ENCODE data around the gene PLA2R1. TPM values are rescaled to one million over a fixed set of nuclear protein-coding genes. Genes with fewer than 3 reads are reported as not detected.
A peak's percentile ranks its signal among the peaks of the same experiment; 100 is the strongest.

The PLA2R1 gene
- total RNA-seq, 1 donor from 2014 or later: 9.3 TPM

DNA sequence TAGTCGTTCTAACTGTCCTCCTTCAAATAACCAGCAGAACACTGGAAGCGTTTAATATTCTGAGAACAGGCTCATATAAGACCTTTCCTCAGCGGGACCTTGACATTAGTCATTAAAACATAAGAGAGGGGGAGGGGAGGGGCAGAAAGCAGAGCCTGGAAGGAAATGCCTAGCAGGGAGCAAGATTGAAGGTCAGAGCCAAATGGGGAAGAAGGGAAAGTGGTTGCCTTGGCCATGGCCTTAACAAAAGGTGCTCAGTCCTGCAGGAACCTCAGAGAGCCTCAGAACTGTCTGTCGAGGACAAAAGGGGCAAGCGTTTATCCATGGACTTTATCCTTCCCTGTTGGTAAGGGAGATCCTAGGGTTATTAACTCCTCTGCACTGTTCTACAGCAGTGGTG is 856 bp upstream of the PLA2R1 start:
- Histone ChIP-seq H3K9me3 (no peaks in the 10 kb centered on the region), H3K4me3 (peak overlapping the region; percentile 66 to 90), H3K4me1 (peaks cover 0 to 19% of the 10 kb centered on the region in 2 donors), H3K27me3 (no peaks in the 10 kb centered on the region), H3K27ac (peak overlapping the region; percentile 65), H3K36me3 (no peaks in the 10 kb centered on the region)
- TF ChIP-seq, protein P1, sequence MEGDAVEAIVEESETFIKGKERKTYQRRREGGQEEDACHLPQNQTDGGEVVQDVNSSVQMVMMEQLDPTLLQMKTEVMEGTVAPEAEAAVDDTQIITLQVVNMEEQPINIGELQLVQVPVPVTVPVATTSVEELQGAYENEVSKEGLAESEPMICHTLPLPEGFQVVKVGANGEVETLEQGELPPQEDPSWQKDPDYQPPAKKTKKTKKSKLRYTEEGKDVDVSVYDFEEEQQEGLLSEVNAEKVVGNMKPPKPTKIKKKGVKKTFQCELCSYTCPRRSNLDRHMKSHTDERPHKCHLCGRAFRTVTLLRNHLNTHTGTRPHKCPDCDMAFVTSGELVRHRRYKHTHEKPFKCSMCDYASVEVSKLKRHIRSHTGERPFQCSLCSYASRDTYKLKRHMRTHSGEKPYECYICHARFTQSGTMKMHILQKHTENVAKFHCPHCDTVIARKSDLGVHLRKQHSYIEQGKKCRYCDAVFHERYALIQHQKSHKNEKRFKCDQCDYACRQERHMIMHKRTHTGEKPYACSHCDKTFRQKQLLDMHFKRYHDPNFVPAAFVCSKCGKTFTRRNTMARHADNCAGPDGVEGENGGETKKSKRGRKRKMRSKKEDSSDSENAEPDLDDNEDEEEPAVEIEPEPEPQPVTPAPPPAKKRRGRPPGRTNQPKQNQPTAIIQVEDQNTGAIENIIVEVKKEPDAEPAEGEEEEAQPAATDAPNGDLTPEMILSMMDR (IDR thresholded peaks at IDR 0.05): no peak
- no peak for DNase-seq (ENCODE audit: low spot score in 2 of 2)
- intact Hi-C loops (cut with DNase I): no loop called here

DNA sequence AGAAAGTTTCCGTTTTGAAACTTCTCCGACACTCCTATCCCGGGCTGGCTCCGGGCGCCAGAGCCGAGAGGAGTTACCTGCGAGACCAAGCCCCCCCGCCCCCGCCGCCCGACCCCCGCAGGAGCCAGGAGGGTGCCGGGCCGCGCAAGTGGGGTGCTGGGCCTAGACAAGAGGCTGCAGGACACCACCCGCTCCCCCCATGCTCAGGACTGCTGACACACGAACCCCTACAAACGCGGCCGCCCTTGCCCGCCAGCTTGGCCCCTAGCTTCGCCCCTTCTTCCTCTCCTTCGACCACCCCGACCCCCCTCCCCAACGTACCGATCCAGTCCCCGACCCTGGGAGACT is 497 bp downstream of the PLA2R1 start:
- Histone ChIP-seq H3K4me1 (peaks cover 0 to 19% of the 10 kb centered on the region in 2 donors), H3K9me3 (no peaks in the 10 kb centered on the region), H3K27ac (peak overlapping the region; percentile 65), H3K36me3 (no peaks in the 10 kb centered on the region), H3K27me3 (no peaks in the 10 kb centered on the region), H3K4me3 (peak overlapping the region; percentile 66 to 90)
- TF ChIP-seq, protein P1 (IDR thresholded peaks at IDR 0.05): no peak
- intact Hi-C loops (cut with DNase I): no loop called here
- no peak for DNase-seq (ENCODE audit: low spot score in 2 of 2)

DNA sequence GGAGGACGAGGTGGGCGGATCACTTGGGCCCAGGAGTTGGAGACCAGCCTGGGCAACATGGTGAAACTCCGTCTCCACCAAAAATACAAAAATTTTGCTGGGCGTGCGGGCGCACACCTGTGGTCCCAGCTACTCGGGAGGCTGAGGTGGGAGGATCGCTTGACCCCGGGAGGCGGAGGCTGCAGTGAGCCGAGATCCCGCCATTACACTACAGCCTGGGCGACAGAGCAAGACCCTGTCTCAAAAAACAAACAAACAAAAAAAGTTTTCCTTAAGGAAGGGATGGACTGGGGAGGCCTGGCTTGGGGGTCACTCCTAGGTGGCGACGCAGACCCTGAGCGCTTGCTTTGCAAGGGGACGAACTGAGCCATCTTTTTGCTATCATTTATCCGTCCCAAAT is 882 bp downstream of the PLA2R1 start:
- TF ChIP-seq, protein P1 (IDR thresholded peaks at IDR 0.05): no peak
- Histone ChIP-seq H3K9me3 (no peaks in the 10 kb centered on the region), H3K4me1 (peaks cover 0 to 19% of the 10 kb centered on the region in 2 donors), H3K27ac (peak overlapping the region in 1 of 2 donors; percentile 65), H3K4me3 (peak overlapping the region; percentile 66 to 90), H3K27me3 (no peaks in the 10 kb centered on the region), H3K36me3 (no peaks in the 10 kb centered on the region)
- DNase-seq (ENCODE audit: low spot score in 2 of 2): no peak
- intact Hi-C loops (cut with DNase I): no loop called here

DNA sequence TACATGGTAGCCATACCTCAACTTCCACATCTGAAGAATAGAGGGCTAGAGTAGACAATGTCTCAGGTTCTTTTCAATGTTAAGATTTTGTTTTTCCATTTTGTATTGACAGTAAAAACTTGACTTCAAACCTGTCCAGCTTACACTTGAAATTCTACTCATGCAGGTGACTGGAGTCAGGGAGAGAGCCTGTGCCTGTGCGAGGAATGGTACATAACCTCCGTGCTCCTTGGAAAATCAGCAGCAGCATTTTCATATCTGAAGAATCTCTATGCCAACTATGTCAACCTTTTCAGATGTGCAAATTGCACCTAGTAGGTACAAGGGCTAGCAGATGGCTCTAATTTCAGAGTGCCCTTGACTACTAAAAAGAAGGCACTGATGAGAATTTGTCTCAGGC is 2.1 kb downstream of the PLA2R1 start:
- TF ChIP-seq, protein P1 (IDR thresholded peaks at IDR 0.05): no peak
- H3K4me3 ChIP-seq: no peak overlapping the region
- intact Hi-C loops (cut with DNase I): no loop called here
- no peak overlapping the region for H3K27ac ChIP-seq
- no peaks in the 10 kb centered on the region for H3K36me3 ChIP-seq
- no peaks in the 10 kb centered on the region for H3K27me3 ChIP-seq
- no peak for DNase-seq (ENCODE audit: low spot score in 2 of 2)
- no peaks in the 10 kb centered on the region for H3K9me3 ChIP-seq
- H3K4me1 ChIP-seq: peaks cover 0 to 22% of the 10 kb centered on the region in 2 donors

DNA sequence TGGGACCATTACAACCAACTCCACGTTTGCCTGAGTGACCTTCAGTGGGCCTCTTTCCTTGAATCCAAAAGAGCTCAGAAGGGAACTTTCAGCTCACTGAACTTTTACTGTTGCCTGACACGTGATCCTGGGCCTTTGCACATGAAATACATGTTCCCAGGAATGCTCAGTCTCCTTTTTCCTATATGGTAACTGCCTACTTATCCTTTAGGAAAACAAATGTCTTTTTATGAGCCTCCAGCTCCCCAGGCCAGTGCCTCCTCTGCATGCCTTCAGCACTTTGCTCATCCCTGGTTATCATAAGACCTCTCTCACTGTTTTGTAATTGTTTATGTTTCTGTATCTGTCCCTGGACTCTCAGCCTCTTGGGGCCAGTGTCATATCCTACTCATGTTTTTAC is 5.1 kb downstream of the PLA2R1 start:
- DNase-seq (ENCODE audit: low spot score in 2 of 2): no peak
- H3K4me1 ChIP-seq: peaks cover 0 to 10% of the 10 kb centered on the region in 2 donors
- TF ChIP-seq, protein P1 (IDR thresholded peaks at IDR 0.05): no peak
- no peak overlapping the region for H3K27ac ChIP-seq
- H3K27me3 ChIP-seq: no peaks in the 10 kb centered on the region
- intact Hi-C loops (cut with DNase I): no loop called here
- no peak overlapping the region for H3K4me3 ChIP-seq
- no peaks in the 10 kb centered on the region for H3K9me3 ChIP-seq
- H3K36me3 ChIP-seq: no peaks in the 10 kb centered on the region

DNA sequence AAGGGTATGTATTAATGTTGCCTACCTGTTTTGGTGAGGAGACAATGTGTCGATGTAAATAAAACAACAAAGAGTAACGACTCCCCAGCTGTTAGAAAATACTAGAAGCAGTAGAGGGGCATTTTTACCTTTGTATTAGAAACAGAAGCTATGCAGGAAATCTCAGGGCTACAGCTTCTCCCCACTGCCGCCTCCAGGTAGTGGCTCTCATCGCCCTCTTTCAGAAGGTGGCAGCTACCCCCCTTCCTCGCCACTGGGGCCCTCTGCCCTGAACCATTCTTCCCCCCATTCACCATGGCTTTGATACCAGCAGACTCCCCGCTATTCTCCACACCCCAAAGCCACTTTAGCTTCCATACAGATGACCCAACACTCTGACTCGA is 6.7 kb downstream of the PLA2R1 start:
- TF ChIP-seq, protein P1 (IDR thresholded peaks at IDR 0.05): no peak
- intact Hi-C loops (cut with DNase I): no loop called here
- no peaks in the 10 kb centered on the region for H3K36me3 ChIP-seq
- no peak for DNase-seq (ENCODE audit: low spot score in 2 of 2)
- H3K4me3 ChIP-seq: no peak overlapping the region
- peaks cover 0 to 10% of the 10 kb centered on the region in 2 donors for H3K4me1 ChIP-seq
- no peaks in the 10 kb centered on the region for H3K9me3 ChIP-seq
- peak overlapping the region in 1 of 2 donors; percentile 19 for H3K27ac ChIP-seq
- H3K27me3 ChIP-seq: no peaks in the 10 kb centered on the region

Measured in ascending aorta (tissue), 2 donors.